HepG2 (cell line): Measurements from ENCODE around the gene CES1. TPM values are rescaled to one million over a fixed set of nuclear protein-coding genes. Genes with fewer than 3 reads are reported as not detected.

Experiments used
- ATF7 ChIP-seq, 2 experiments: fragments of 450-650 bp in 1 of 2; sonication (generic) in 1 of 2; formaldehyde crosslinking in 1 of 2; IDR thresholded peaks; 2 replicates each; pipeline versions ENCODE4 v1.4.0 to v1.6.1; 2016 to 2020; ENCODE audit warnings: antibody characterized with exemption in 1 of 2, mild to moderate bottlenecking in 1 of 2, missing genetic modification reagents in 1 of 2
- BORCS8-MEF2B ChIP-seq: sonication (generic); formaldehyde crosslinking; IDR thresholded peaks from 2 replicates; pipeline ENCODE4 v1.8.0; 2022; ENCODE audit warnings: mild to moderate bottlenecking, missing genetic modification reagents
- CEBPG ChIP-seq: IDR thresholded peaks from 2 replicates; pipeline ENCODE4 v1.6.1; 2016
- CSRNP2 ChIP-seq: sonication (generic); formaldehyde crosslinking; conservative IDR thresholded peaks from 2 replicates; pipeline ENCODE4 v1.8.0; 2022; ENCODE audit warnings: low read depth, missing genetic modification reagents
- ESRRA ChIP-seq: sonication (generic); formaldehyde crosslinking; IDR thresholded peaks from 2 replicates; pipeline ENCODE4 v1.5.1; 2020; ENCODE audit warnings: mild to moderate bottlenecking, low read depth, missing genetic modification reagents
- HDAC6 ChIP-seq: fragments of 200-600 bp; sonication (generic); IDR thresholded peaks from 2 replicates; pipeline ENCODE4 v1.7.0; 2017; ENCODE audit warnings: mild to moderate bottlenecking, antibody characterized with exemption, low read length, low read depth
- HIC2 ChIP-seq: sonication (generic); formaldehyde crosslinking; IDR thresholded peaks from 2 replicates; pipeline ENCODE4 v1.9.0; 2022; ENCODE audit warnings: low read depth, missing genetic modification reagents
- HOXA9 ChIP-seq: sonication (generic); formaldehyde crosslinking; IDR thresholded peaks from 2 replicates; pipeline ENCODE4 v1.8.1; 2022; ENCODE audit warnings: missing genetic modification reagents, mild to moderate bottlenecking, moderate library complexity, borderline replicate concordance
- JDP2 ChIP-seq: sonication (generic); formaldehyde crosslinking; IDR thresholded peaks from 2 replicates; pipeline ENCODE4 v1.8.1; 2022; ENCODE audit warnings: missing genetic modification reagents, borderline replicate concordance
- KLF6 ChIP-seq: IDR thresholded peaks from 2 replicates; pipeline ENCODE4 v1.8.0; 2016; ENCODE audit warnings: missing biosample characterization, missing genetic modification reagents
- MIER2 ChIP-seq: IDR thresholded peaks from 2 replicates; pipeline ENCODE4 v1.6.1; 2016; ENCODE audit warnings: missing biosample characterization, missing genetic modification reagents
- MYC ChIP-seq: sonication (generic); formaldehyde crosslinking; IDR thresholded peaks from 2 replicates; pipeline ENCODE4 v1.9.0; 2021; ENCODE audit warnings: missing genetic modification reagents, borderline replicate concordance
- NKX3-1 ChIP-seq: sonication (generic); formaldehyde crosslinking; IDR thresholded peaks from 2 replicates; pipeline ENCODE4 v1.5.0; 2020; ENCODE audit warnings: missing genetic modification reagents
- PBX2 ChIP-seq: IDR thresholded peaks from 2 replicates; pipeline ENCODE4 v1.6.1; 2016; ENCODE audit warnings: control low read depth
- PHF8 ChIP-seq: sonication (generic); formaldehyde crosslinking; IDR thresholded peaks from 2 replicates; pipeline ENCODE4 v1.5.0; 2020; ENCODE audit warnings: missing genetic modification reagents
- SIN3A ChIP-seq: IDR thresholded peaks from 2 replicates; pipeline ENCODE4 v1.6.1; 2011; ENCODE audit warnings: low read depth, mild to moderate bottlenecking, control low read depth, low read length, borderline replicate concordance
- TARDBP ChIP-seq: sonication (generic); formaldehyde crosslinking; IDR thresholded peaks from 2 replicates; pipeline ENCODE4 v1.8.0; 2022; ENCODE audit warnings: mild to moderate bottlenecking, missing genetic modification reagents
- TSC22D2 ChIP-seq: sonication (generic); formaldehyde crosslinking; IDR thresholded peaks from 2 replicates; pipeline ENCODE4 v1.5.1; 2020; ENCODE audit warnings: missing genetic modification reagents, mild to moderate bottlenecking, borderline replicate concordance
- ZBTB21 ChIP-seq: sonication (generic); formaldehyde crosslinking; IDR thresholded peaks from 2 replicates; pipeline ENCODE4 v1.4.0; 2020; ENCODE audit warnings: missing genetic modification reagents
- ZNF230 ChIP-seq: sonication (generic); formaldehyde crosslinking; IDR thresholded peaks from 2 replicates; pipeline ENCODE4 v1.4.0; 2020; ENCODE audit warnings: mild to moderate bottlenecking, missing genetic modification reagents
- ZNF331 ChIP-seq: sonication (generic); formaldehyde crosslinking; IDR thresholded peaks from 2 replicates; pipeline ENCODE4 v1.4.0; 2020; ENCODE audit warnings: missing genetic modification reagents
- ZSCAN9 ChIP-seq: IDR thresholded peaks from 2 replicates; pipeline ENCODE4 v1.6.1; 2016; ENCODE audit warnings: borderline replicate concordance
- polyA plus RNA-seq, 8 experiments: library from polyadenylated mRNA; depleted of rRNA in 3 of 8; stranded (reverse) in 7 of 8; unstranded in 1 of 8; fragments of >200 nt; fragmentation: Illumina TruSeq in 4 of 8; extraction: Trizol in 4 of 8; gene quantifications; 2 replicates each; pipeline versions ENCODE4 v1.2.1 to v1.2.3, GENCODE V29; 2011 to 2016; ENCODE audit warnings: low read depth in 4 of 8, missing spikeins in 1 of 8, mixed read lengths in 1 of 8; ENCODE audit not compliant: insufficient read depth in 1 of 8
- total RNA-seq, 5 experiments: library from RNA; depleted of rRNA; stranded (reverse); fragments of >200 nt; fragmentation: Illumina TruSeq; extraction: Trizol; gene quantifications; 2 replicates each; pipeline ENCODE4 v1.2.3, GENCODE V29; 2016; ENCODE audit warnings: low read depth in 1 of 5
- TF ChIP-seq, protein P1 (sequence below), 2 experiments: sonication (generic) in 1 of 2; formaldehyde crosslinking in 1 of 2; IDR thresholded peaks; 2 replicates each; pipeline versions ENCODE4 v1.4.0 to v1.6.1; 2018 to 2020; ENCODE audit warnings: missing genetic modification reagents in 2 of 2, borderline replicate concordance in 1 of 2, low read depth in 1 of 2, mild to moderate bottlenecking in 1 of 2, missing biosample characterization in 1 of 2

The CES1 gene
- total and polyA plus RNA-seq, 2 of the 13 experiments (the other 11 are each of a cell fraction or from before 2014, with no cell fraction given), result 136 to 198 TPM

- 0 out of 2 replicates have a peak, but pooled peaks have one; percentile 42 for TF ChIP-seq HIC2 (CRISPR knock-in tag)
- peak; percentile 70; the same call in 1 of the 2 replicates for TF ChIP-seq BORCS8-MEF2B (CRISPR knock-in tag)
- TF ChIP-seq ATF7 (IDR thresholded peaks at IDR 0.05), result no peak
- no peak for TF ChIP-seq ATF7 (CRISPR knock-in tag; IDR thresholded peaks at IDR 0.05)
- peak; percentile 46 for TF ChIP-seq PHF8
- 0 out of 2 replicates have a peak, but pooled peaks have one; percentile 58 for TF ChIP-seq NKX3-1
- TF ChIP-seq ZNF331 (CRISPR knock-in tag), result peak; percentile 74
- no peak for TF ChIP-seq ZBTB21 (CRISPR knock-in tag)
- TF ChIP-seq ZNF230 (CRISPR knock-in tag), result 0 out of 2 replicates have a peak, but pooled peaks have one; percentile 20
- TF ChIP-seq CSRNP2 (CRISPR knock-in tag), result no peak
- TF ChIP-seq PBX2 (CRISPR knock-in tag), result 0 out of 2 replicates have a peak, but pooled peaks have one; percentile 40
- TF ChIP-seq HDAC6, result no peak
- peak; percentile 91 for TF ChIP-seq TARDBP (CRISPR knock-in tag)
- no peak for TF ChIP-seq TSC22D2 (CRISPR knock-in tag)
- peak; percentile 82; the same call in 1 of the 2 replicates for TF ChIP-seq ZSCAN9 (CRISPR knock-in tag)
- no peak for TF ChIP-seq MYC (CRISPR knock-in tag)
- TF ChIP-seq HOXA9 (CRISPR knock-in tag), result no peak
- peak; percentile 87 for TF ChIP-seq CEBPG (CRISPR knock-in tag)
- no peak for TF ChIP-seq JDP2 (CRISPR knock-in tag)
- TF ChIP-seq, protein P1, sequence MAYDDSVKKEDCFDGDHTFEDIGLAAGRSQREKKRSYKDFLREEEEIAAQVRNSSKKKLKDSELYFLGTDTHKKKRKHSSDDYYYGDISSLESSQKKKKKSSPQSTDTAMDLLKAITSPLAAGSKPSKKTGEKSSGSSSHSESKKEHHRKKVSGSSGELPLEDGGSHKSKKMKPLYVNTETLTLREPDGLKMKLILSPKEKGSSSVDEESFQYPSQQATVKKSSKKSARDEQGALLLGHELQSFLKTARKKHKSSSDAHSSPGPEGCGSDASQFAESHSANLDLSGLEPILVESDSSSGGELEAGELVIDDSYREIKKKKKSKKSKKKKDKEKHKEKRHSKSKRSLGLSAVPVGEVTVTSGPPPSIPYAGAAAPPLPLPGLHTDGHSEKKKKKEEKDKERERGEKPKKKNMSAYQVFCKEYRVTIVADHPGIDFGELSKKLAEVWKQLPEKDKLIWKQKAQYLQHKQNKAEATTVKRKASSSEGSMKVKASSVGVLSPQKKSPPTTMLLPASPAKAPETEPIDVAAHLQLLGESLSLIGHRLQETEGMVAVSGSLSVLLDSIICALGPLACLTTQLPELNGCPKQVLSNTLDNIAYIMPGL (CRISPR knock-in tag; IDR thresholded peaks at IDR 0.05; ENCODE audit: borderline replicate concordance in 1 of 2, low read depth in 1 of 2), result no peak
- TF ChIP-seq KLF6, result peak; percentile 29; the same call in 1 of the 2 replicates
- TF ChIP-seq ESRRA, result peak; percentile 57
- TF ChIP-seq MIER2 (CRISPR knock-in tag), result peak; percentile 69; the same call in 1 of the 2 replicates
- 0 out of 2 replicates have a peak, but pooled peaks have one; percentile 41 for TF ChIP-seq SIN3A
Observed at GRCh38 chr16:55832773-55833691, at the start of gene CES1 (continued).
